Astrocyte of the cerebellum (primary cell): Measurements from ENCODE around the gene ASIC2.
"Not testable (repeated sequence)": the region's sequence is repeated elsewhere in the genome, so short reads cannot be mapped to it uniquely, and the experiment has no call there.

Experiments
- DNase-seq: peaks from one replicate; pipeline ENCODE4 v3.0.0-alpha.2; 2011; ENCODE audit warnings: low read depth
- H3K4me3 ChIP-seq: 2 replicates; pipeline ENCODE4 v1.5.1; 2011; ENCODE audit warnings: mild to moderate bottlenecking, low read depth, low read length, moderate library complexity
- in situ Hi-C: cut with HindIII; loops from 2 replicates; pipeline ENCODE4 v1.10.0; 2017; ENCODE audit warnings: low sequenced_read_pairs
- TF ChIP-seq, protein P1 (sequence below): IDR thresholded peaks from 2 replicates; pipeline ENCODE4 v1.5.1; 2012; ENCODE audit warnings: low read length, low read depth, moderate library complexity, mild to moderate bottlenecking; ENCODE audit errors: missing control alignments

The ASIC2 gene

DNA sequence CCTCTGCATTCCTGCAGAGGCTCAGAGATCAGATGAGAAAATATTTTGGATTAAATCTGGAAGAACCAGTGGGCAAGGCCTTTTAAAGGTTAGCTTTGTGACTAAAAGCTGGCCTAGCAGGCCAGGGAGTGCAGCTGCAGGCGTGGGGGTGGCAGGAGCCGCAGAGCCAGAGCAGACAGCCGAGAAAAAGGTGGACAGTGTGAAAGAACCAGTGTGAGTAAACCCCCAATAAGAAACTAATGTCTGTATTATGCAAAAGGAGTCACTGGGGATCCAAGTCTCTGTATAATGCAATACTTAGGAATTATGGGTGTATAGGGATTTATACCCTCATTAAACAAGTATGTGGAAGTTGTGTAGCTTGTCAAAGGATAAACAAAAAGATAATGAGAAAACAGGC is 322.8 kb downstream of the ASIC2 start:
- H3K4me3 ChIP-seq, result no peak overlapping the region
- in situ Hi-C loops, result no loop called here
- no peak for DNase-seq
- TF ChIP-seq, protein P1, sequence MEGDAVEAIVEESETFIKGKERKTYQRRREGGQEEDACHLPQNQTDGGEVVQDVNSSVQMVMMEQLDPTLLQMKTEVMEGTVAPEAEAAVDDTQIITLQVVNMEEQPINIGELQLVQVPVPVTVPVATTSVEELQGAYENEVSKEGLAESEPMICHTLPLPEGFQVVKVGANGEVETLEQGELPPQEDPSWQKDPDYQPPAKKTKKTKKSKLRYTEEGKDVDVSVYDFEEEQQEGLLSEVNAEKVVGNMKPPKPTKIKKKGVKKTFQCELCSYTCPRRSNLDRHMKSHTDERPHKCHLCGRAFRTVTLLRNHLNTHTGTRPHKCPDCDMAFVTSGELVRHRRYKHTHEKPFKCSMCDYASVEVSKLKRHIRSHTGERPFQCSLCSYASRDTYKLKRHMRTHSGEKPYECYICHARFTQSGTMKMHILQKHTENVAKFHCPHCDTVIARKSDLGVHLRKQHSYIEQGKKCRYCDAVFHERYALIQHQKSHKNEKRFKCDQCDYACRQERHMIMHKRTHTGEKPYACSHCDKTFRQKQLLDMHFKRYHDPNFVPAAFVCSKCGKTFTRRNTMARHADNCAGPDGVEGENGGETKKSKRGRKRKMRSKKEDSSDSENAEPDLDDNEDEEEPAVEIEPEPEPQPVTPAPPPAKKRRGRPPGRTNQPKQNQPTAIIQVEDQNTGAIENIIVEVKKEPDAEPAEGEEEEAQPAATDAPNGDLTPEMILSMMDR, result no peak

- DNase-seq, in situ Hi-C loops, H3K4me3 ChIP-seq: not testable (repeated sequence)
Observed at GRCh38 chr17:32969231-32969630, 323.9 kb downstream of the ASIC2 start.

- TF ChIP-seq, protein P1, result no peak
- in situ Hi-C loops, result no loop called here
- H3K4me3 ChIP-seq, result no peak overlapping the region
- no peak for DNase-seq
Observed at GRCh38 chr17:32964541-32964940, 328.6 kb downstream of the ASIC2 start.
